GM13977 (cell line): ENCODE data around the gene ADCY1.
"Not testable (repeated sequence)": the region's sequence is repeated elsewhere in the genome, so short reads cannot be mapped to it uniquely, and the experiment has no call there.

Experiments
- DNase-seq: peaks from one replicate; pipeline ENCODE4 v3.0.0; 2012; ENCODE audit warnings: low spot score
- in situ Hi-C: fragments of 300-500 bp; cut with MboI; formaldehyde crosslinking; loops from one replicate; pipeline ENCODE4 v1.12.0; 2022; ENCODE audit warnings: low sequenced_read_pairs, low pct_unique_long_range_greater_than_20kb, mixed read lengths, inconsistent platforms; ENCODE audit not compliant: unreplicated experiment

Gene ADCY1

DNA sequence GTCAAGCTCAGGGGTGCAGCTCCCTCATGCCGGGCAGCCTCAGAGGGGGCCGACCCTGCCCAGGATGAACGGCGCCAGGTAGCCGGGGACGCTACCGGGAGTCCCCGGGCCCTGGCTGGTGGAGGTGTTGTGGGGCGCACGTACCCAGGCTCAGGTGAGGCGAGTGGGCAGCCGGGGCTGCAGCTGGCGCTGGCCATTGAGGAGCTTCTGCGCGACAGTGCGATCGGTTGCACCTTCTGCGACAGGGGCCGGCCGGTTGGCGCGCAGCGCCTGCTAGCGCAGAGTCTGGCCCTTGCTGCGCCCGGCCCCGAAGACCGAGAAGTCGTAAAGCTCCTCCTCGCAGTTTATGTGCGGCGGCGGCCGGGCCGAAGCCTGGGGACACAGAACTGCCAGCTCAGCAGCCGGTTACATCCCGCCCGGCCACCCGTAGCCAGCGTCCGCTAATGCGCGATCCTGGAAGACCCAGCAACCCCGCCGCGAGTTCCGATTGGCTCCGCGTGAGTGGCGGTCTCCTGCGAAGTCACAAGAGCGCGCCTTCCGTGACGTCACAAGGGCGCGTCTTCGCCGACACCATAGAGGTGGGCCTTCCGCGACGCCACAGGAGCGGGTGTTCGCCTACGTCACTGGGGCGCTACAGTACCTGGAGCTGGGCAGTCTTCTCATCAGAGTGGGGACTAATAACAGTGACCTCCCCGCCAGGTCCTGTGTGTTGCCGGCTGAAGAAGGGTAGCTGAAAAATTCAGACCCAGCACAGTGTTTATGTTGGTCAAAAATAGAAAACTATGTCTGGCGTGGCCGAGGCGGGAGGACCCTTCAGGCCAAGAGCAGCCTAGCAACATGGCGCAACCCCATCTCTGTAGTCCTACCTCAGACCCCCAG lies 194.6 kb downstream of the ADCY1 start:
- peak; percentile 89 for DNase-seq
- in situ Hi-C loops: not testable (repeated sequence)

DNA sequence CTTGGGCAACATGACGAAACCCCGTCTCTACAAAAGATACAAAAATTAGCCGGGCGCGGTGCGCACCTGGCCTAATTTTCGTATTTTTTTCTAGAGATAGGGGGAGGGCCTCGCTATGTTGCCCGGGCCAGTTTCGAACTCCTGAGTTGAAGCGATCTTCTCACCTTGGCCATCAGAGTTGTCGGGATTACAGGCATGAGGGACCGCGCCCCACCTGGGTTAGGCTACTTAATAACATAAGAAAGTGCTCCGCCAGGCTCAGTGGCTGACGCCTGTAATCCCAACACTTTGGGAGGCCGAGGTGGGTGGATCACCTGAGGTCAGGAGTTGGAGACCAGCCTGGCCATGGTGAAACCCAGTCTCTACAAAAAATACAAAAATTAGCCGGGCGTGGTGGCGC lies 195.5 kb downstream of the ADCY1 start:
- DNase-seq, in situ Hi-C loops: not testable (repeated sequence)
